ENCODE results near the gene PPP1R14C.
A peak's percentile ranks its signal among the peaks of the same experiment; 100 is the strongest.

PPP1R14C gene

DNA sequence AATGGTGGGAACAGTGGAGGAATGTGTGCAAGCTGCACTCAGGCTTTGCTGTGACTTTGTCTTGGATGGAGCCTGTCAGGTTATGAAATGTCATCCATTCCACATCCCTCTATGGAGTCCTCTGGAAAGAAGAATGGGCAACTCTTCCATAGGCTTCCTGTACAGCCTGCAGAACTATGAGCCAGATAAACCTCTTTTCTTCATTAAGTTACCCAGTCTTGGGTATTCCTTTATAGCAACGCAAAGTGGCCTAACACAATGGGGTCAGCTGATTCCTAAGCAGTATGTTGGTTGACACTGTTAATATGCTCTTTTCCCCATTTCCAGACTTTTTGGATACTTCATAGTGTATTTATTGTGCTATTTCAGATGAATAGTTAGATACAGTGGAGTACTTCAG is 150.2 kb downstream of the PPP1R14C start:
- Histone ChIP-seq H3K27ac (ENCODE audit: low read depth, low read length) (no peak overlapping the region), H2BK5ac (ENCODE audit: low read depth, low read length, poor library complexity) (no peak overlapping the region), H3K9ac (ENCODE audit: low read length) (no peak overlapping the region), H2BK12ac (ENCODE audit: low read length) (no peak overlapping the region), H4K8ac (ENCODE audit: low read depth, low read length) (no peak overlapping the region), H3K79me1 (ENCODE audit: low read length) (no peaks in the 10 kb centered on the region), H3K14ac (ENCODE audit: low read length) (no peak overlapping the region), H2BK120ac (ENCODE audit: insufficient read depth, low read length, poor library complexity) (no peak overlapping the region), H3K4me2 (ENCODE audit: low read length) (no peak overlapping the region), H4K91ac (ENCODE audit: low read depth, low read length) (no peak overlapping the region), H3K79me2 (ENCODE audit: control insufficient read depth, insufficient read depth, low read length, poor library complexity) (no peaks in the 10 kb centered on the region), H3K18ac (ENCODE audit: low read length) (no peak overlapping the region), H4K12ac (ENCODE audit: low read depth, low read length) (no peak overlapping the region), H3K27me3 (ENCODE audit: insufficient read depth, low read length) (no peaks in the 10 kb centered on the region), H3K4me3 (ENCODE audit: low read depth, low read length) (no peak overlapping the region), H3K36me3 (ENCODE audit: control insufficient read depth in 1 of 2, insufficient read depth in 2 of 2, low read length in 2 of 2) (no peaks in the 10 kb centered on the region), H2AFZ (ENCODE audit: insufficient read depth, low read length, poor library complexity) (no peak overlapping the region), H3K9me3 (ENCODE audit: insufficient read depth, low read depth, low read length) (peaks cover 10% of the 10 kb centered on the region), H3K23ac (ENCODE audit: low read length) (no peak overlapping the region), H3K4ac (ENCODE audit: low read depth, low read length) (no peak overlapping the region), H2AK5ac (ENCODE audit: low read length) (no peak overlapping the region), H3K4me1 (ENCODE audit: control insufficient read depth in 1 of 2, insufficient read depth in 2 of 2, low read length in 2 of 2) (no peaks in the 10 kb centered on the region)
- no CpG with 5 or more reads among the region's 1 CpG for WGBS (ENCODE audit: extremely low coverage, insufficient coverage, insufficient read length)
- no peak for DNase-seq

DNA sequence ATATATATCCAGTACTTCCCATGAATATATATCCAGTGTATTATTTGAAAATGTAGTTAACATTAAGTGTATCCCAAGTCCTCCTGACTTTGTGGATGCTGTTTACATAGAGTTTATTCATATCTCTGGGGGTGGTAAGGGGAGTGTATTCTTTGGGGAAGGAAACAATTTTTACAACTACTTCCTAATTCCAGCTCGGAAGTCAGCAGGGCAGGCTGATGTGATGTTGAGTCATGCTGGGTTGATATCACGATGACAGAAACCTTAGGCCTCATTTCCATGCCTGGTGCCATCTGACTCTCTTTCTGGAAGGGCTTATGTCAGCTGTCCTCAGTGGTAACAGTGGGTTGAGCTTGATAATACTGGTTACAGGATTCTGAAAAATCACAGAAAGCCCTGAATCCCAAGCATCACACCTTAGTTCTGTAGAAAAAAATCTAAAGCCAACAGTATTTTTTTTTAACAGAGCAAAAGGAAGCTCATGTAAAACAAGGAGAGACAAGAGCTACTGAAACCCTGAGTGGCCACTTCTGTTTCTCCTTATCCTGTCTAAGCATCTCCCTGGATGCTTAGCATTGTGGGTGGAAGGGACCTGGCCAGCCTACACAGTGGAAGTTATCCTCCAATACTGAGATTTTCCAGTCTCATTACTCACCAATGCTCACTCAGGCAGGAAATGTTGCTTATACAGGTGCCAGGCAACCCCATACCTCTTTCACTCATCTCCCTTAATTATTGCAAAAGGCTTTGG is 150.8 kb downstream of the PPP1R14C start:
- Histone ChIP-seq H2BK12ac (ENCODE audit: low read length) (no peak overlapping the region), H3K36me3 (ENCODE audit: control insufficient read depth in 1 of 2, insufficient read depth in 2 of 2, low read length in 2 of 2) (no peaks in the 10 kb centered on the region), H3K4me2 (ENCODE audit: low read length) (no peak overlapping the region), H3K4me1 (ENCODE audit: control insufficient read depth in 1 of 2, insufficient read depth in 2 of 2, low read length in 2 of 2) (no peaks in the 10 kb centered on the region), H3K18ac (ENCODE audit: low read length) (no peak overlapping the region), H3K27ac (ENCODE audit: low read depth, low read length) (no peak overlapping the region), H4K8ac (ENCODE audit: low read depth, low read length) (no peak overlapping the region), H3K14ac (ENCODE audit: low read length) (no peak overlapping the region), H3K23ac (ENCODE audit: low read length) (no peak overlapping the region), H3K4ac (ENCODE audit: low read depth, low read length) (no peak overlapping the region), H3K4me3 (ENCODE audit: low read depth, low read length) (no peak overlapping the region), H3K27me3 (ENCODE audit: insufficient read depth, low read length) (no peaks in the 10 kb centered on the region), H2AFZ (ENCODE audit: insufficient read depth, low read length, poor library complexity) (no peak overlapping the region), H2BK120ac (ENCODE audit: insufficient read depth, low read length, poor library complexity) (no peak overlapping the region), H4K12ac (ENCODE audit: low read depth, low read length) (no peak overlapping the region), H2BK5ac (ENCODE audit: low read depth, low read length, poor library complexity) (no peak overlapping the region), H2AK5ac (ENCODE audit: low read length) (no peak overlapping the region), H3K9ac (ENCODE audit: low read length) (no peak overlapping the region), H3K9me3 (ENCODE audit: insufficient read depth, low read depth, low read length) (peaks cover 10% of the 10 kb centered on the region), H3K79me1 (ENCODE audit: low read length) (no peaks in the 10 kb centered on the region), H4K91ac (ENCODE audit: low read depth, low read length) (no peak overlapping the region), H3K79me2 (ENCODE audit: control insufficient read depth, insufficient read depth, low read length, poor library complexity) (no peaks in the 10 kb centered on the region)
- no CpG with 5 or more reads among the region's 2 CpGs for WGBS (ENCODE audit: extremely low coverage, insufficient coverage, insufficient read length)
- DNase-seq: peak in 1 of 2 donors; percentile 20

DNA sequence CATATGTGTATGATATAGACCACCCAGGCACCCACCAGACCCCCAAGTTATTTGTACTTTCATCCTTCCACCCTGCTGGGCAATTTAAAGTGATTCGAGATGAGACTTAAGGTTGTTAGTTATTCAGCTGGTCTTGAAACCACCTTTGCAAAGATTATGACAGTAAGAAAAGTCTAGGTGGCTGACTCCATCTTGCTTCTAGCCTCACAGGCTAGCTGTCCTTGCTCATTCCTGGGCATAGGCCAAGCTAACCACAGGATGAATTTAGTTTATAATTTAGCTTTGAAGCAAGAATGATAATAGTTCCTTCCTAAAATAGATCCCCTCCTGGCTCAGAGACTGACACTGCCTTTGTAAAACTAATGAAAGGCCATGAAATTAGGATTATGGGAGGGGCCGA is 154.0 kb downstream of the PPP1R14C start:
- Histone ChIP-seq H3K4me3 (ENCODE audit: low read depth, low read length) (no peak overlapping the region), H2AFZ (ENCODE audit: insufficient read depth, low read length, poor library complexity) (no peak overlapping the region), H3K4me2 (ENCODE audit: low read length) (no peak overlapping the region), H3K36me3 (ENCODE audit: control insufficient read depth in 1 of 2, insufficient read depth in 2 of 2, low read length in 2 of 2) (no peaks in the 10 kb centered on the region), H3K27me3 (ENCODE audit: insufficient read depth, low read length) (no peaks in the 10 kb centered on the region), H4K12ac (ENCODE audit: low read depth, low read length) (no peak overlapping the region), H3K4ac (ENCODE audit: low read depth, low read length) (no peak overlapping the region), H3K27ac (ENCODE audit: low read depth, low read length) (no peak overlapping the region), H3K9me3 (ENCODE audit: insufficient read depth, low read depth, low read length) (peaks cover 10% of the 10 kb centered on the region), H2BK120ac (ENCODE audit: insufficient read depth, low read length, poor library complexity) (no peak overlapping the region), H3K14ac (ENCODE audit: low read length) (no peak overlapping the region), H4K8ac (ENCODE audit: low read depth, low read length) (no peak overlapping the region), H2BK5ac (ENCODE audit: low read depth, low read length, poor library complexity) (no peak overlapping the region), H2AK5ac (ENCODE audit: low read length) (no peak overlapping the region), H3K4me1 (ENCODE audit: control insufficient read depth in 1 of 2, insufficient read depth in 2 of 2, low read length in 2 of 2) (no peaks in the 10 kb centered on the region), H3K18ac (ENCODE audit: low read length) (no peak overlapping the region), H3K79me1 (ENCODE audit: low read length) (no peaks in the 10 kb centered on the region), H3K23ac (ENCODE audit: low read length) (no peak overlapping the region), H4K91ac (ENCODE audit: low read depth, low read length) (no peak overlapping the region), H3K79me2 (ENCODE audit: control insufficient read depth, insufficient read depth, low read length, poor library complexity) (no peaks in the 10 kb centered on the region), H3K9ac (ENCODE audit: low read length) (no peak overlapping the region), H2BK12ac (ENCODE audit: low read length) (no peak overlapping the region)
- WGBS (ENCODE audit: extremely low coverage, insufficient coverage, insufficient read length): no CpG with 5 or more reads among the region's 2 CpGs
- no peak for DNase-seq

DNA sequence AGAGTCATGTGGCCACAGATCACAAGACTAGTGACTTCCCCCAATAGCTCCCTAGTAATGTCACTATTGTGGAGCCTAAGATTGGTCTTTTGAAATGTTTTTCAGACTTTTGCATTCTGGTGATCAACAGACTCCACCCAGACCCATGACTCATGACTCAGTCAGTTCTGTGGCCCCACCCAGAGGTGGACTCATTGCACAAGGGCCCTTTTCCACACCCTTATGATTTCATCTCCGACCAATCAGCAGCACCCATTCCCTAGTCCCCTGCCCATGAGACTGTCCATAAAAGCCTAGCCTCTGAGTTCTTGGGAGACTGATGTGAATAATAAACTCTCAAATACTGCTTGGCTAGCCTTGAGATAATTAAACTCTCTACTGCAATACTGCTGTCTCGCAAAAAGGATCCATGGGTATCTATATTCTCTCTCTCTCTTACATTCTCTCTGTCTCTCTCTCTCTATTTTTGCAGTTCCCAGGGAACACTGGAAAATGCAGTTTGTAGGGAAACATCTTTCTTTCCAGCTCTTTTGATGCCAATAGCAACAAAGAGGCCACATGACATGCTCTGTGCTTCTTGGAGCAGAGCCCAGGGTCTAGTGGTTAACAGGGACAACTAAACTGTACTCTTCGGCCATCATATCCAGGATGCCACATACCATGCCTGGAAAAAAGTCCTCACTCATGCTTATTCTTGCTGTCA is 154.6 kb downstream of the PPP1R14C start:
- no peaks in the 10 kb centered on the region for H3K4me1 ChIP-seq (ENCODE audit: control insufficient read depth in 1 of 2, insufficient read depth in 2 of 2, low read length in 2 of 2)
- no peak overlapping the region for H4K8ac ChIP-seq (ENCODE audit: low read depth, low read length)
- H2BK120ac ChIP-seq (ENCODE audit: insufficient read depth, low read length, poor library complexity): no peak overlapping the region
- H3K9ac ChIP-seq (ENCODE audit: low read length): no peak overlapping the region
- H3K36me3 ChIP-seq (ENCODE audit: control insufficient read depth in 1 of 2, insufficient read depth in 2 of 2, low read length in 2 of 2): no peaks in the 10 kb centered on the region
- H3K4me2 ChIP-seq (ENCODE audit: low read length): no peak overlapping the region
- H3K18ac ChIP-seq (ENCODE audit: low read length): no peak overlapping the region
- H3K14ac ChIP-seq (ENCODE audit: low read length): no peak overlapping the region
- no peak overlapping the region for H2AFZ ChIP-seq (ENCODE audit: insufficient read depth, low read length, poor library complexity)
- no peaks in the 10 kb centered on the region for H3K27me3 ChIP-seq (ENCODE audit: insufficient read depth, low read length)
- H3K4me3 ChIP-seq (ENCODE audit: low read depth, low read length): no peak overlapping the region
- H3K79me2 ChIP-seq (ENCODE audit: control insufficient read depth, insufficient read depth, low read length, poor library complexity): no peaks in the 10 kb centered on the region
- no CpG with 5 or more reads among the region's 3 CpGs for WGBS (ENCODE audit: extremely low coverage, insufficient coverage, insufficient read length)
- H3K27ac ChIP-seq (ENCODE audit: low read depth, low read length): no peak overlapping the region
- H3K79me1 ChIP-seq (ENCODE audit: low read length): no peaks in the 10 kb centered on the region
- H3K9me3 ChIP-seq (ENCODE audit: insufficient read depth, low read depth, low read length): peaks cover 10% of the 10 kb centered on the region
- peak in 1 of 2 donors; percentile 3 for DNase-seq
- no peak overlapping the region for H3K23ac ChIP-seq (ENCODE audit: low read length)
- no peak overlapping the region for H4K91ac ChIP-seq (ENCODE audit: low read depth, low read length)
- H4K12ac ChIP-seq (ENCODE audit: low read depth, low read length): no peak overlapping the region
- H2AK5ac ChIP-seq (ENCODE audit: low read length): no peak overlapping the region
- H3K4ac ChIP-seq (ENCODE audit: low read depth, low read length): no peak overlapping the region
- H2BK12ac ChIP-seq (ENCODE audit: low read length): no peak overlapping the region
- H2BK5ac ChIP-seq (ENCODE audit: low read depth, low read length, poor library complexity): no peak overlapping the region
